C1 segment of cervical spinal cord (tissue), 14 donors: ENCODE data around the gene DIRAS2.
"Not testable (repeated sequence)": the region's sequence is repeated elsewhere in the genome, so short reads cannot be mapped to it uniquely, and the experiment has no call there.

ENCODE experiments used
- DNase-seq, 14 donors: peaks; one replicate each; lab custom pipeline; 2025; lab: John Stamatoyannopoulos, UW

Gene DIRAS2

GRCh38 chr9:90642570-90643539 is at the start of gene DIRAS2:
Gene DIRAS2, minus strand, starts transcription at chr9:90642824. Its CDS starts 28,997 bp downstream, at chr9:90613827.
- DNase-seq: peak in 13 of 14 donors; percentile 43 to 93 (median 75)

- DNase-seq: no peak
Measured at GRCh38 chr9:90684736-90685135, 42.1 kb upstream of the DIRAS2 start.

- DNase-seq: no peak
Measured at GRCh38 chr9:90684106-90684505, 41.5 kb upstream of the DIRAS2 start.

- no peak for DNase-seq
Measured at GRCh38 chr9:90680534-90680933, 37.9 kb upstream of the DIRAS2 start.

GRCh38 chr9:90665072-90665471 is 22.4 kb upstream of the DIRAS2 start:
- no peak for DNase-seq

GRCh38 chr9:90659650-90660364 is 17.2 kb upstream of the DIRAS2 start:
- no peak for DNase-seq

- DNase-seq: no peak
Measured at GRCh38 chr9:90658783-90659182, 16.2 kb upstream of the DIRAS2 start.

- DNase-seq: no peak
Measured at GRCh38 chr9:90658181-90658580, 15.6 kb upstream of the DIRAS2 start.

- DNase-seq: not testable (repeated sequence)
Measured at GRCh38 chr9:90656876-90657275, 14.3 kb upstream of the DIRAS2 start.

GRCh38 chr9:90651246-90651645 is 8.6 kb upstream of the DIRAS2 start:
- no peak for DNase-seq

GRCh38 chr9:90647843-90648242 is 5.2 kb upstream of the DIRAS2 start:
- DNase-seq: no peak

GRCh38 chr9:90645721-90646120 is 3.1 kb upstream of the DIRAS2 start:
- DNase-seq: no peak

GRCh38 chr9:90641884-90642487 is 638 bp downstream of the DIRAS2 start:
- peak in 10 of 14 donors; percentile 9 to 75 (median 32) for DNase-seq

- peak in 2 of 14 donors; percentile 46 to 48 for DNase-seq
Measured at GRCh38 chr9:90641086-90641485, 1.5 kb downstream of the DIRAS2 start.

GRCh38 chr9:90640361-90640760 is 2.3 kb downstream of the DIRAS2 start:
- DNase-seq: peak in 1 of 14 donors; percentile 47

GRCh38 chr9:90637626-90638025 is 5.0 kb downstream of the DIRAS2 start:
- DNase-seq: peak in 1 of 14 donors; percentile 6

GRCh38 chr9:90632647-90633207 is 9.9 kb downstream of the DIRAS2 start:
- peak in 1 of 14 donors; percentile 23 for DNase-seq

- DNase-seq: no peak
Measured at GRCh38 chr9:90631964-90632363, 10.7 kb downstream of the DIRAS2 start.

- DNase-seq: no peak
Measured at GRCh38 chr9:90629991-90630390, 12.6 kb downstream of the DIRAS2 start.

- no peak for DNase-seq
Measured at GRCh38 chr9:90629354-90629753, 13.3 kb downstream of the DIRAS2 start.

GRCh38 chr9:90616806-90617205 is 25.8 kb downstream of the DIRAS2 start:
- peak in 1 of 14 donors; percentile 61 for DNase-seq

- peak in 1 of 14 donors; percentile 61 for DNase-seq
Measured at GRCh38 chr9:90613502-90613901, 29.1 kb downstream of the DIRAS2 start.
